ENCODE results near the gene CYP1B1.

- TF ChIP-seq CTCF (IDR thresholded peaks at IDR 0.05) (no peak), POLR2A (IDR thresholded peaks at IDR 0.05) (no peak)
Observed at GRCh38 chr2:38104598-38104997, 28.6 kb upstream of the CYP1B1 start.

Data from prostate gland (tissue), 2 donors.